Spleen (tissue), 11 donors: ENCODE results near the gene CDK14. TPM values are rescaled to one million over a fixed set of nuclear protein-coding genes. Genes with fewer than 3 reads are reported as not detected.

Experiments
- DNase-seq: peaks from one replicate; pipeline ENCODE4 v3.0.0-alpha.2; 2020
- H3K27ac ChIP-seq, 8 donors: fragments of 200-600 bp; sonication (generic) in 7 of 8; 1 replicate in 4 of 8; 2 replicates in 4 of 8; pipeline versions ENCODE4 v1.5.0 to v1.8.0; 2016 to 2021; ENCODE audit warnings: inconsistent platforms in 4 of 8, mild to moderate bottlenecking in 4 of 8, moderate library complexity in 1 of 8
- H3K27me3 ChIP-seq, 7 donors: fragments of 200-600 bp; sonication (generic) in 6 of 7; replicated peaks in 1 of 7; 1 replicate in 4 of 7; 2 replicates in 3 of 7; pipeline versions ENCODE4 v1.5.0 to v1.8.0; 2016 to 2021; ENCODE audit warnings: inconsistent platforms in 3 of 7, mild to moderate bottlenecking in 1 of 7
- H3K36me3 ChIP-seq, 6 donors: fragments of 200-600 bp; sonication (generic) in 5 of 6; 1 replicate in 4 of 6; 2 replicates in 2 of 6; pipeline versions ENCODE4 v1.5.0 to v1.8.0; 2016 to 2021; ENCODE audit warnings: inconsistent platforms in 2 of 6
- H3K4me1 ChIP-seq, 6 donors: fragments of 200-600 bp; sonication (generic) in 5 of 6; 1 replicate in 3 of 6; 2 replicates in 3 of 6; pipeline versions ENCODE4 v1.5.0 to v1.8.0; 2016 to 2021; ENCODE audit warnings: inconsistent platforms in 3 of 6
- H3K4me3 ChIP-seq, 8 donors: fragments of 200-600 bp; sonication (generic) in 7 of 8; 1 replicate in 4 of 8; 2 replicates in 4 of 8; pipeline versions ENCODE4 v1.5.0 to v1.8.0; 2016 to 2021; ENCODE audit warnings: inconsistent platforms in 4 of 8, mild to moderate bottlenecking in 4 of 8, moderate library complexity in 2 of 8
- H3K9me3 ChIP-seq, 8 donors: fragments of 200-600 bp; sonication (generic) in 7 of 8; 1 replicate in 4 of 8; 2 replicates in 4 of 8; pipeline versions ENCODE4 v1.5.0 to v1.8.0; 2016 to 2021; ENCODE audit warnings: inconsistent platforms in 4 of 8
- POLR2A ChIP-seq, 3 donors: fragments of 450-650 bp; IDR thresholded peaks; one replicate each; pipeline ENCODE4 v1.5.1; 2017; ENCODE audit warnings: antibody characterized with exemption in 3 of 3, mild to moderate bottlenecking in 1 of 3
- POLR2AphosphoS5 ChIP-seq, 3 donors: sonication (generic); formaldehyde crosslinking; IDR thresholded peaks; one replicate each; pipeline ENCODE4 v1.5.1; 2017; ENCODE audit warnings: antibody characterized with exemption in 3 of 3
- WGBS, 5 donors: extraction: QIAGEN DNeasy Blood & Tissue Kit in 3 of 5; methylation state at CpG; one replicate each; pipeline versions ENCODE4 v1.1.5 to v1.1.7; 2013 to 2018; 5-methylcytosine and 5-hydroxymethylcytosine counted together
- intact Hi-C: fragments of 100-400 bp; cut with DNase I; formaldehyde crosslinking; loops from one replicate; pipeline ENCODE4 v1.15.0; 2023; ENCODE audit warnings: low total_unique reads
- polyA plus RNA-seq, 3 donors: library from polyadenylated mRNA; stranded (reverse); fragments of 200-250 nt; gene quantifications; one replicate each; pipeline ENCODE4 v1.2.1, GENCODE V29; 2013
- total RNA-seq, 7 donors: library from RNA; depleted of rRNA in 3 of 7; stranded (reverse); fragments of >200 nt in 3 of 7; fragmentation: NEBNext Ultra II Directional in 4 of 7; extraction: Animal tissue kit (Norgen Biotek cat#: 25700) in 4 of 7; gene quantifications; one replicate each; pipeline versions ENCODE4 v1.1.0 to v1.2.1, GENCODE V29; 2016 to 2021
- TF ChIP-seq, protein P1 (sequence below), 11 experiments: fragments of 200-600 bp in 7 of 11; fragments of 450-650 bp in 4 of 11; sonication (generic) in 4 of 11; IDR thresholded peaks in 8 of 11; conservative IDR thresholded peaks in 3 of 11; 1 replicate in 7 of 11; 2 replicates in 4 of 11; pipeline versions ENCODE4 v1.4.0 to v1.8.0; 2016 to 2021; ENCODE audit warnings: antibody characterized with exemption in 11 of 11, inconsistent platforms in 4 of 11, mild to moderate bottlenecking in 1 of 11
- donor health status: healthy with polysubstance abuse.
- donor health status: DM: no; HTN: no; CAD: no; lungs with moderate emphysema.
- donor health status: DM: no; HTN: no; CAD: no.
- donor health status: Bipolar disorder and iron deficiency.
- donor health status: healthy.
- donor health status: DM: no; HTN: no; CAD: no.
- donor health status: DM: yes; HTN: yes; CAD: no.

The CDK14 gene
- total and polyA plus RNA-seq, 10 donors: 6.6 to 109 (median 51.2) TPM

DNA sequence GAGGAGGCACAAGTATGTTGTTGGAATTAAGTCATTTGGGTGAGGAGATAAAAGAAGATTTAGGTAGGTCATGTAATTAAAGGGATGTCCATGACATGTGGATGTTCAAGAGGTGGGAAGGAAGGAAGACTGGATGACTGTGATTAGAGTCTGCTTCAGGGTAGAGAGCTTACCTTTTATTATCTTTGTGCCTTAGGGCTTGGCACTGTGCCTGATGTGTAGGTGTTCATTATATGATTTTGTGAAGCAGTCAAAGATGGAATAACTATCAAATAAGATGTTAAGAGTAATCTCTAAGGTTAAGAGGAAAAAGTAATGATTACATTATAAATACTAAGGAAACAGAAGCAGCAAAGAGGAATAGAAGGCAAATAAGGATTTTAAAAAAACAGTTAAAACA lies 97.8 kb downstream of the CDK14 start:
- DNase-seq: no peak
- no peaks in the 10 kb centered on the region for H3K36me3 ChIP-seq
- intact Hi-C loops: no loop called here
- no peak overlapping the region for H3K4me3 ChIP-seq
- peaks cover 0 to 5% (median 0%) of the 10 kb centered on the region in 6 donors for H3K4me1 ChIP-seq
- TF ChIP-seq POLR2AphosphoS5 (IDR thresholded peaks at IDR 0.05) (no peak), POLR2A (IDR thresholded peaks at IDR 0.05) (no peak)
- TF ChIP-seq, protein P1, sequence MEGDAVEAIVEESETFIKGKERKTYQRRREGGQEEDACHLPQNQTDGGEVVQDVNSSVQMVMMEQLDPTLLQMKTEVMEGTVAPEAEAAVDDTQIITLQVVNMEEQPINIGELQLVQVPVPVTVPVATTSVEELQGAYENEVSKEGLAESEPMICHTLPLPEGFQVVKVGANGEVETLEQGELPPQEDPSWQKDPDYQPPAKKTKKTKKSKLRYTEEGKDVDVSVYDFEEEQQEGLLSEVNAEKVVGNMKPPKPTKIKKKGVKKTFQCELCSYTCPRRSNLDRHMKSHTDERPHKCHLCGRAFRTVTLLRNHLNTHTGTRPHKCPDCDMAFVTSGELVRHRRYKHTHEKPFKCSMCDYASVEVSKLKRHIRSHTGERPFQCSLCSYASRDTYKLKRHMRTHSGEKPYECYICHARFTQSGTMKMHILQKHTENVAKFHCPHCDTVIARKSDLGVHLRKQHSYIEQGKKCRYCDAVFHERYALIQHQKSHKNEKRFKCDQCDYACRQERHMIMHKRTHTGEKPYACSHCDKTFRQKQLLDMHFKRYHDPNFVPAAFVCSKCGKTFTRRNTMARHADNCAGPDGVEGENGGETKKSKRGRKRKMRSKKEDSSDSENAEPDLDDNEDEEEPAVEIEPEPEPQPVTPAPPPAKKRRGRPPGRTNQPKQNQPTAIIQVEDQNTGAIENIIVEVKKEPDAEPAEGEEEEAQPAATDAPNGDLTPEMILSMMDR (IDR thresholded peaks at IDR 0.05 in 8 of 11, conservative IDR thresholded peaks at IDR 0.05 in 3 of 11): no peak
- no peaks in the 10 kb centered on the region for H3K27me3 ChIP-seq
- H3K27ac ChIP-seq: no peak overlapping the region
- no peaks in the 10 kb centered on the region for H3K9me3 ChIP-seq

DNA sequence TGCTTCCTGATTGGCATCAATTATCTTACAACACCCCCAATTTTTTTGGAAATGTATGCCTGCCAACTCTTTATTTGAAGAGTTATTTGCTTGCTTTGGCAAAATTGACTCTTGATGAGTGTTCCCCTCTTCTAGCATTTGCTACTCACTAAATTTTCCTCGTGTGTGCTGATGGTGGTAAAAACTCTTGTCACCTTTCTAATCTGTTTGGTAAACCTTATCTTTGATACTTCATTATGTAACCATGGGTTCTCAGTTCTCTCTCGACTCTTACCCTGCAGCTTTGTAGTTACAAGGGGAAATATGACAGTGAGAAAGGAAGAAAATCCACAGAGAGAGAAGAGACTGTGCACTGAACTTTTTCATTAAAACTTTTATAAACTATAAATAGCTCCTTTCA lies 102.5 kb downstream of the CDK14 start:
- intact Hi-C loops: no loop called here
- 36 to 55% (median 43%) methylated on average over 2 of the region's 2 CpGs for WGBS, 5 donors
- Histone ChIP-seq H3K36me3 (no peaks in the 10 kb centered on the region), H3K4me3 (no peak overlapping the region), H3K27me3 (no peaks in the 10 kb centered on the region), H3K4me1 (peaks cover 0 to 39% (median 9%) of the 10 kb centered on the region in 6 donors), H3K9me3 (no peaks in the 10 kb centered on the region), H3K27ac (no peak overlapping the region)
- no peak for DNase-seq
- TF ChIP-seq POLR2AphosphoS5 (IDR thresholded peaks at IDR 0.05): no peak

DNA sequence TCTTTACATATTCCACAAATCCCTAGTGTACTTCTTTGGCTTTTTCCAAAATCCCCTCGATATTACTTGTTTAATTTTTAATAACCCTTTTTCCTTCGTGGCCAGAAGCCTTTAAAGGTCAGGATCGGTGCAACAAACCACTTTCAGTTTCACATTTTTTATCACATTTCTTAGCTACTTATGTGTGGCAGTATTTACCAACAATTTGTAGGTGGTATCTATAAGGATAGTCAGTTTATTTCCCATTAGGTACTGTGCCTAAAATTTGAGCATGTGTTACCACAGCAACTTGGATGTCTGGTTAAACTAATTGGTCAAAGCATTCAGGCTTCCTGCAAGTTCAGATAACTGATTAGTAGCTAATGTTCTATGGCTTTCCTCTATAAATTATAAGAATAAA lies 104.9 kb downstream of the CDK14 start:
- H3K27me3 ChIP-seq: no peaks in the 10 kb centered on the region
- H3K36me3 ChIP-seq: no peaks in the 10 kb centered on the region
- DNase-seq: no peak
- H3K4me3 ChIP-seq: peak overlapping the region in 3 of 8 donors; percentile 9 to 57 (median 32)
- 10 to 43% (median 18%) methylated on average over 3 of the region's 3 CpGs for WGBS, 5 donors
- TF ChIP-seq, protein P1 (IDR thresholded peaks at IDR 0.05 in 8 of 11, conservative IDR thresholded peaks at IDR 0.05 in 3 of 11): no peak
- TF ChIP-seq POLR2A (IDR thresholded peaks at IDR 0.05) (no peak), POLR2AphosphoS5 (IDR thresholded peaks at IDR 0.05) (no peak)
- peak overlapping the region in 4 of 8 donors; percentile 12 to 46 (median 30) for H3K27ac ChIP-seq
- H3K9me3 ChIP-seq: no peaks in the 10 kb centered on the region
- intact Hi-C loops: no loop called here
- peaks cover 0 to 44% (median 9%) of the 10 kb centered on the region in 6 donors for H3K4me1 ChIP-seq

DNA sequence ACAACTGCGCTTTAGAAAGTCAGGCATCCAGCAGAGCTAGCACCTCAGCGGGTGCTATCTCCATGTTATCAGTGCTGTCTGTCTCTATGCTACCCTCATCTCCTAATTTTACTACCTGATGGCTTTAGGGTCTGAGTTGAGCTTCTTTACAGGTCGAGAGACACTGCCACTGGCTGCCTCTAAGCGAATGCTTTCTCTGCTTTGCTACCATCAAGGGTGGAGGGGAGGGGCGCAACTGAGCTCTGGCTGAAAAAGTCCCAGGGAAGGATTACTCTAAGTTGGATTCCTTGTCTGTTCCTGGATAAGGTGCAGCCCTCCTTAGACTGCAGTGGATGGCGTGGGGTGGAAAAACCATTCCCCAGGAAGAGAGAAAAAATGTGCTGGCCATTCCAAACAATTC lies 105.7 kb downstream of the CDK14 start:
- TF ChIP-seq POLR2AphosphoS5 (IDR thresholded peaks at IDR 0.05) (no peak), POLR2A (IDR thresholded peaks at IDR 0.05) (no peak)
- TF ChIP-seq, protein P1 (IDR thresholded peaks at IDR 0.05 in 8 of 11, conservative IDR thresholded peaks at IDR 0.05 in 3 of 11): no peak
- WGBS, 5 donors: 70 to 78% (median 74%) methylated on average over 6 of the region's 6 CpGs
- no peaks in the 10 kb centered on the region for H3K27me3 ChIP-seq
- H3K4me1 ChIP-seq: peaks cover 0 to 47% (median 9%) of the 10 kb centered on the region in 6 donors
- no peaks in the 10 kb centered on the region for H3K36me3 ChIP-seq
- no peak for DNase-seq
- H3K4me3 ChIP-seq: peak overlapping the region in 3 of 8 donors; percentile 4 to 57 (median 32)
- intact Hi-C loops: no loop called here
- peak overlapping the region in 1 of 8 donors; percentile 46 for H3K27ac ChIP-seq
- H3K9me3 ChIP-seq: no peaks in the 10 kb centered on the region
